DND-41 (cell line): ENCODE data around the gene ATG5.

Experiments
- ATAC-seq: fragments of 200-7000 bp; cut with Tn5 transposase; 3 replicates; pipeline ENCODE4 v1.9.1; 2021; ENCODE audit warnings: low read depth; ENCODE audit not compliant: insufficient read depth
- DNase-seq: peaks from one replicate; pipeline ENCODE4 v3.0.0-alpha.2; 2020
- H2AFZ ChIP-seq: 2 replicates; pipeline ENCODE4 v1.6.0; 2012; ENCODE audit warnings: low read depth, low read length
- H3K27ac ChIP-seq: 2 replicates; pipeline ENCODE4 v1.5.1; 2012; ENCODE audit warnings: low read length, inconsistent platforms
- H3K27me3 ChIP-seq: fragments of 200-600 bp; sonication (generic); 2 replicates; pipeline ENCODE4 v1.6.0; 2012; ENCODE audit warnings: low read length, mild to moderate bottlenecking, inconsistent platforms; ENCODE audit not compliant: insufficient read depth, poor library complexity
- H3K36me3 ChIP-seq: 2 replicates; pipeline ENCODE4 v1.5.1; 2012; ENCODE audit warnings: low read length, inconsistent platforms; ENCODE audit not compliant: insufficient read depth
- H3K4me1 ChIP-seq: 2 replicates; pipeline ENCODE4 v1.5.1; 2012; ENCODE audit warnings: mild to moderate bottlenecking, low read length; ENCODE audit not compliant: insufficient read depth
- H3K4me2 ChIP-seq: 2 replicates; pipeline ENCODE4 v1.6.0; 2012; ENCODE audit warnings: mild to moderate bottlenecking, moderate library complexity, low read length, inconsistent platforms; ENCODE audit not compliant: insufficient read depth
- H3K4me3 ChIP-seq, 2 experiments: fragments of 200-600 bp in 1 of 2; shearing (Covaris generic) in 1 of 2; 2 replicates each; pipeline ENCODE4 v1.5.1; 2012 to 2016; ENCODE audit warnings: inconsistent platforms in 2 of 2, low read length in 2 of 2, mild to moderate bottlenecking in 2 of 2, low read depth in 1 of 2, moderate library complexity in 1 of 2
- H3K79me2 ChIP-seq: 2 replicates; pipeline ENCODE4 v1.6.0; 2012; ENCODE audit warnings: low read length, inconsistent platforms; ENCODE audit not compliant: insufficient read depth
- H3K9ac ChIP-seq: 2 replicates; pipeline ENCODE4 v1.6.0; 2012; ENCODE audit warnings: low read depth, mild to moderate bottlenecking, inconsistent platforms, low read length, moderate library complexity
- H3K9me3 ChIP-seq: 2 replicates; pipeline ENCODE4 v1.5.1; 2012; ENCODE audit warnings: low read length, moderate library complexity, mild to moderate bottlenecking, inconsistent platforms; ENCODE audit not compliant: insufficient read depth, severe bottlenecking
- H4K20me1 ChIP-seq: 2 replicates; pipeline ENCODE4 v1.6.0; 2012; ENCODE audit warnings: low read length; ENCODE audit not compliant: insufficient read depth
- CTCF ChIP-seq: IDR thresholded peaks from 2 replicates; pipeline ENCODE4 v1.5.1; 2012; ENCODE audit warnings: borderline replicate concordance, low read length, moderate library complexity, mild to moderate bottlenecking; ENCODE audit not compliant: poor library complexity, severe bottlenecking; ENCODE audit errors: extremely low read depth
- EZH2 ChIP-seq: IDR thresholded peaks from 3 replicates; pipeline ENCODE4 v1.6.1; 2012; ENCODE audit warnings: borderline replicate concordance, low read depth, mild to moderate bottlenecking, moderate library complexity, low read length, inconsistent platforms; ENCODE audit not compliant: severe bottlenecking

The ATG5 gene

GRCh38 chr6:106318061-106318460 lies 7.5 kb downstream of the ATG5 start:
- Histone ChIP-seq H3K9ac (no peak overlapping the region), H3K4me2 (0 out of 2 replicates have a peak overlapping the region, but pooled peaks have one; percentile 1), H3K27ac (no peak overlapping the region), H2AFZ (no peak overlapping the region), H3K27me3 (no peaks in the 10 kb centered on the region), H4K20me1 (peaks cover 14% of the 10 kb centered on the region; the same call in 1 of the 2 replicates), H3K36me3 (peaks cover 29% of the 10 kb centered on the region), H3K9me3 (no peaks in the 10 kb centered on the region), H3K4me3 (no peak overlapping the region), H3K4me1 (peaks cover 36% of the 10 kb centered on the region), H3K79me2 (peaks cover 91% of the 10 kb centered on the region)
- ATAC-seq (no peak), DNase-seq (no peak)
- TF ChIP-seq CTCF (no peak), EZH2 (no peak)

GRCh38 chr6:106316375-106316766 lies 9.2 kb downstream of the ATG5 start:
- Histone ChIP-seq H3K79me2 (peaks cover 89% of the 10 kb centered on the region), H3K36me3 (peaks cover 40% of the 10 kb centered on the region), H3K27me3 (no peaks in the 10 kb centered on the region), H3K27ac (no peak overlapping the region), H2AFZ (no peak overlapping the region), H3K4me1 (peaks cover 25% of the 10 kb centered on the region), H3K4me3 (no peak overlapping the region), H3K9ac (no peak overlapping the region), H3K4me2 (peak overlapping the region; percentile 26; the same call in 1 of the 2 replicates), H4K20me1 (peaks cover 14% of the 10 kb centered on the region; the same call in 1 of the 2 replicates), H3K9me3 (no peaks in the 10 kb centered on the region)
- TF ChIP-seq EZH2, result no peak
- TF ChIP-seq CTCF, result no peak
- DNase-seq, result no peak
- peak; percentile 56; the same call in 2 of the 3 replicates for ATAC-seq

- Histone ChIP-seq H3K9ac (no peak overlapping the region), H3K4me2 (no peak overlapping the region), H3K36me3 (peaks cover 45% of the 10 kb centered on the region), H3K79me2 (peaks cover 90% of the 10 kb centered on the region), H3K9me3 (no peaks in the 10 kb centered on the region), H2AFZ (no peak overlapping the region), H4K20me1 (peaks cover 14% of the 10 kb centered on the region; the same call in 1 of the 2 replicates), H3K27me3 (no peaks in the 10 kb centered on the region), H3K4me3 (no peak overlapping the region), H3K27ac (no peak overlapping the region), H3K4me1 (peaks cover 22% of the 10 kb centered on the region)
- TF ChIP-seq CTCF (no peak), EZH2 (no peak)
- DNase-seq, result no peak
- ATAC-seq, result peak; percentile 74
These were observed 9.7 kb downstream of the ATG5 start for GRCh38 chr6:106315765-106316374.
